GM19468 (cell line): ENCODE results near the gene CYTIP.

Source experiments
- ATAC-seq: cut with Tn5 transposase; IDR thresholded peaks from one replicate; pipeline ENCODE4 v1.9.1; 2021; ENCODE audit warnings: mild to moderate bottlenecking, moderate library complexity, moderate number of reproducible peaks; ENCODE audit not compliant: unreplicated experiment; ENCODE audit errors: extremely low read depth

The CYTIP gene

DNA sequence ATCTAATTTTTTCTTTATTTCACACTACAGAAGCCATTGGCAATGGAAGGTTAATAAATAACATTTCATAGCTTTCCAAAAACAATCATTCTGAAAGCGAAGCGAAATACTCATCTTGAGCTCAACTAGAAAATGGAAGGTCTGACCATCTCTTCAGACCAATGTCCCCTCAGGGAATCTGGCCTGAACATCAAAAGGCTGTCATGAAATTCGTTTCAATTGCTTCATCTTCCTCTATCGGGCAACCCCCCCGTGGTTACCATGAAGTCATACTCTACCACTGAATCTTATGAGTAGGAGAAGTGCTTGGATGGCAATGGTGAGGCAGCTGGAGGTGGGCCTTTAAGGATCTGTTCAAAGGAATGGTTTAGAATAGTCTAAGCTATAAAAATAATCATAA, 22.9 kb upstream of the CYTIP start:
- ATAC-seq: no peak

DNA sequence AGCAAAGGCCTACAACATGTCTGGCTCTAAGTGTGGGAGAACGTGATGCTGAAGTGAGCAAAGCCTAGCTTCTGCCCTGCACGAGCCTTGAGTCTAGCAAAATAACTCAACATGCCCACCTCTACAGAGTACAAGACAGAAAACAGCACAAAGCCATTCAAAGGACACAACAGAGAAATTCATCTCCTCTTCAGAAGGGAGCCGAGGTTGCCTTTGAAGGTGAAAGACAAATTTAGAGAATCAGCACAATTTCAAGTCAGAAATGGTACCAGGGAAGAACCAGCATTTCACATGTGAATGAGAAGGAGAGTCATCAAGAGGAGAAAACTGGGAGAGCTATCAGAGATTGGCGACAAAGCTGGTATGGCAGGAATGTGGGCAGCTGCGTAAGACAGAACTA, 21.7 kb upstream of the CYTIP start:
- ATAC-seq: no peak

DNA sequence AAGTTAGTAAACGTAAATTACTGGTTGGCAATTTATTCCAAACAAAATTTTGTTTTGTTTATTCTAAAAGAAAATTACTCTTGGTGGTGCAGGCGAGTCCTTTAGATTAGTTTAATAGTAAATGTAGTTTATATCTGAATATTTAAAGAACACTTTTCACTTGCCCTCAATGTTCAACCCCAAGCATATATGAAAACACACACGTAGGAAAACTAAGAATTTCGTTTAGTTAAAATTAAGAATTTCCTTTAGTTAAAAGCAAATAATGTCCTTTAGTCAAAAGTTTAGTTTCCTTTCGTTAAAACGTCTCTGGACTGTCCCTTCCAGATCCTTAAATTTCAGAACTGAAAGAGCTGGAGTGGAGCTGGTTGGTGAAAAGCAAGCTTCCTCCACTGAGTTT, 19.1 kb upstream of the CYTIP start:
- ATAC-seq: no peak

DNA sequence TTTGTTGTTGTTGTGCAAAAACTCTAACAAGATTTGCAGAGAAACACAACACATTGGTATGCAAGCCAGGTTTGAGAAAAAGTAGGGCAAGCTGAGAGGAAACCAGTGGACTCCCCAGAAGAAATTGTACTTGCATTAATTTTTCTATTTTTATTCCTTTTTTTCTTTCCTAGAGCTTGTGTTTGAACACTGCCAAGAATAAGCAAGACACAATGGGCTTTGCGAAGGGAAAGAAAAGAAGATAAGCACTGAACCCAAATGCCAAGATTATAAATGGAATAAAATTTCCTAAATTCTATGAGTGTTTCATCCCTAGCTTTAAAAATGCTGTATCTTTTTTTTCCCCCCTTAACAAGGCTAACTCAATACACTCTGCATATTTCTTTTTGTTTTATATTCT, 17.0 kb upstream of the CYTIP start:
- ATAC-seq: no peak

DNA sequence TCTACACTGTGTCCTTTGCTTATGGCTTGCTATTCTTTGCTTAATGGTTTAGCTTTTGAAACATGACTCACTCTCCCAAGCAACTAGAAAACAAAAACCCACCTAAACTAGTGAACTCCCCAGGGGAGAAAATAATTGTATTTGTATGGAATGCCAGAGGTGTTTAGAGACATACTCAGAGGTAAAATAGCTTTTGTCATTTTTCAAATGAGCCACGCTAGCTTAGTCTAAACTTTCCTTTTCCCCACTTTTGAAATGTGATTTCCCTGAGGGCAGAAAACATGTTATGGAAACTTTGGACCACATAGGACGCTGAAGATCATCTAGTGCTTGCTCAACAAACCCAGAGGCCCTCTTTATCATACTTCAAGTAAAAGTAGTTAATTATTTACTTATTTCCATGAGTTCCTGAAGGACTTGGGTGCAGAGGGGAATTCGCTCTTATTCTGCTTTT, 16.5 kb upstream of the CYTIP start:
- no peak for ATAC-seq

DNA sequence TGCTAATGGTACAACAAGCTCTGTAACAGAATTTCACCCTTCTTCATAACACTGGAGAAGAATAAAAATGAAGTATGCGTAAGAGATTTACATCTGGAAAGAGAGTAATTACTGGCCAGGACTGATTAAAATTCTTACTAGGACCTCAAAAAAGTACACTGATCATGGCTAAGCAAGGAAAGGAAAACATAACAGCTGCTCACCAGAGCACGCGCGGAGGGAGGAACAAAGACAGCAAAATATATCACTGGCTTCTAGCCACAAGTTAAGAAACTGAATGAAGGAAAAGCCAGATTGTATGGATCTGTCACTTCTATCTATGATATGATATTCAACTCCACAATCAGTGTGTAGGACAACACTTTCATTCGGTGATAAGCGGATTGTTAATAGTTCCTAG, 15.6 kb upstream of the CYTIP start:
- ATAC-seq: no peak

DNA sequence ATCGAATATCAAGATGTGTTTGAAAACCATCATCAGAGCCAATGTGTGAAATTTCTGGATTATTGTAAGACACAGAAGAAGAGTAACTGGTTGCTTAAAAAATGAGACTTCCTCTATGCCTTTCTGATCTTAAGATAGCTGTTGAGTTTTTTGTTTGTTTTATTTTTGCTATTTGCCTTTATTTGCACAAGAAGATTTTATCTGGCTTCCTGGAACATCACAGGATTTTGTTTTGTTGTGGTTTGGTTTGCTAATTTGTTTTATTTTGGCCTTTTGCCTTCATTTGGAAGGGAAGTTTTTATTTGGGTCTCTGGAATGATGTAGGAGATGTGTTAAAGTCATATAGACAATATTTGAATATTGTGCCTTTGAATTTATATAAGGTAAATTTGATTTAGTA, 3.9 kb upstream of the CYTIP start:
- no peak for ATAC-seq

DNA sequence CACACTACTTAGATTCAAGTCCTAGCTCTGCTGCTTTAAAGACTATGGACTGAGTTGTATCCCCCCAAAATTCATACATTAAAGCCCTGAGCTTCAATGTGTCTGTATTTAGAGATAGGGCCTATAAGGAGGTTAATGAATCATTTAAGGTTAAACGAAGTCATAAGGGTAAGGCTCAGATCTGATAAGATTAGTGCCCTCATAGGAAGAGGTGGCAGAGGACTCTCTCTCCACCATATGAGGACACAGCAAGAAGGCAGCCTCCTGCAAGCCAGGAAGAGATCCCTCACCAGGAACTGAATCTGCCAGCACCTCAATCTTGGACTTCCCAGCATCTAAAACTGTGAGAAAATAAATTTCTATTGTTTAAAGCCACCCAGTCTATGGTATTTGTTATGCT, 3.1 kb upstream of the CYTIP start:
- ATAC-seq: no peak

DNA sequence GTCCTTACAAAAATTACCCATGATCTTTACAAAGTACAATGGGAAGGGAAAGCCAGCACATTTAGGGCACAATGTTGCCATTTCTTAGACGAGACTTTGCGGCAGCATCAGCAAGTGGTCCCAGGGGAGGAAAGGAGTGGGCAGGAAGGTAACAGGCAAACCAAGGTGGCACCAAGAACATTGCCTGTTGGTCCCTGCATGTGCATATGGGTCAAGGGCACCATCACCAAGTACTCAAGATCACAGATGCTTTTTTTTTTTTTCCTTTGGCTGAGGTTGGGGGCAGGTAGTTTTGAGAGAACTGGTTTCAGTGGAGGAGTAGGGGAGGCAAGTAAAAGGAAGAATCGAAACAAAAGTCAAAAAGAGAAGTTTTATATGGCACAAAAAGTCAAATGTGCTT, 752 bp upstream of the CYTIP start:
- ATAC-seq: no peak

DNA sequence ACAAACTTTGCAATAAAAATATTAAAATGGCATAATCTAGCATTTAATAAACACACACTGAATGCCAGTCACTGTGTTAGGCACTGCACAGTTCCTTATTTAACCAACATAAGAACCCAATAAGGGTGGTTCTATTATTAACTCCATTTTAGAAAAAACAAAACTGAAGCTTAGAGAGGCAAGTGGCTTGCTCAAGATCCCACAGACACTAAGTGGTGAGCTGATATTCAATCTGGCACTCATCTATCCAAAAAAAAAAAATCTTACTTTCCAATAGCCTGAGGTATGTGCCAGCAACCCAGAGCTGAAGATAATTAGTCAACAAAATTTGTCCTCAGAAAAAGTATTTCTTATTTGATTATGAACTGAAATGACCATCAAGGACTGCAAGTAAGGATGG, 799 bp downstream of the CYTIP start:
- no peak for ATAC-seq

DNA sequence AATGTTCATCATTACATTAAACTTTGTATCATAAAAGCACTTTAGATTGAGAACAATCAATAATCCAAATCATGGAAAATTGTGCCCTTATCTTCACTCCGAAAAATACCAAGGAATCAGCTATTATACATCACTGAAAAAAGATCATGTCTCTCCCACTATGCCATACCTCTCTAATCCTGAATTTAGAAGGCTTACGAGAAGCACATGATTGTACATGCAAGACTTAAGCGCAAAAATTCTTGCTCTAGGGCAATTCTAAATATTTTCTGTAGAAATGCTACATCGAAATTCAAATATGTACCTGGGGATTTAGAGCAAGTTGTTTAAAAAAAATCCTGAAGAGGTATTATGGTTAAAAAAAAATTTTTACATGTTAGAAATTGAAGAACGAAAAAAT, 1.3 kb downstream of the CYTIP start:
- ATAC-seq: no peak

DNA sequence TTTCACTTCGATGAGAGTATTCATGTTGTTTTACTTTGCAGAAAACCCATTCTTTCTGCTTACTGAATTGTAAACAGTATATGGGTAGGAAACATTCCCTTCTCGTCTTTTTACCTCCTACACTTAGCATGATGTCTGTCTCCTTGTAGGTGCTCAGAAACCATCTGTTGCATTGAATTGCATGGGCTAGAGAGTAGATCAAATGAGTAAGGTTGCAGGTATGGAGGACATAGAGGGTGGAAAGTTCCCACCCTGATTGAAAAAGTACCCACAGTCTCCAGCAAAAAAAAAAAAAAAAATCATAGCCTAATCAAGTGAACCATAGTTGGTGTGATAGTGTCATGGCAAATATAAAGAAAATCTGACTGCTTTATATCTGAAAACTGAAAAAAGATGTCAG, 1.7 kb downstream of the CYTIP start:
- no peak for ATAC-seq

DNA sequence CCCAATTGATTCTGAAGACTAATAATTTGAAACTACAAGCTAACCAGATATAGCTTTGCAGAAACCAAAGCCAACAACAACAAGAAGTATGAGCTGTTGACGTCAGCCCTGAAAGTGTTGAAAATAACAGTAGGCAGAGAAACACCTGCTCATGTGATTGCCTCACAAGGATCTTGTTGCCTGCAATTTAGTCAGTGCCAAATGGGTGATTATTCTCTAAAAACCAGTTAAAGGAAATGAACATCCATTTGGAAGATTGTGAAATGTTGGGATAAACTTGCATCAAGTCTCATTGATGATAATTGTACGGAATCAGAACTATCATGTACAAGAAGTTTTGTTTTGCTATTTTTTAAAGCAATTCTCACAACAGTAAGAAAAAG, 2.8 kb downstream of the CYTIP start:
- peak; percentile 16 for ATAC-seq

DNA sequence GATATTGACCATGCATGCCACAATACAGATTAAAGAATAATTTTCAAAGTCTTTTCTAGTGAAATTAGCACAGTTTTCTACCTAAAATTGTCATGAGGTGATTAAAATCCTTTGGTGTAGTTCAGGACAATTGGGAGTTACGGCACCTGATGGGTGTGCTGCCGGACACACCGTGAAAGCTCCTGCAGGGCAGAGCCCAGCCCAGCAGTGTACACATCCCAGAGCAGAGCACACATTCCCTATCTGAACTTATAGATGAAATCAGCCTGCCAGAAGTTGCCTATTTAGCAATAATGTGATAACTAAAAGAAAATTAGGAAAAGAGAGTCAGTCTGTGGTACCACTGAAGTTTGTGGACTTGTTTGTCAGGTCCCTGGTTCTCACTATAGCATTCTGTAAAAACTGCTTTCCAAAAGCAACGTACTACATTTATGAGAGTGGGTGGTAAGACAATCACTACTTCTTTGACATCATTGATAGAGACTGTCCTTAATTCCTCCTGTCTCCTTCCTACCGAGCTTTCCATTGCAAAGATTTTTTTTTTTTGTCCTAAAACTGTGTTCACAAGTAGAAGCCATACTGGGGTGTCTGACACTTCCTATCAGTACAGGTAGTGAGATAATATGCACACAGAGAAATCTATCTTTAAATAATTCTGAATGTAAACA, 3.4 kb downstream of the CYTIP start:
- no peak for ATAC-seq

DNA sequence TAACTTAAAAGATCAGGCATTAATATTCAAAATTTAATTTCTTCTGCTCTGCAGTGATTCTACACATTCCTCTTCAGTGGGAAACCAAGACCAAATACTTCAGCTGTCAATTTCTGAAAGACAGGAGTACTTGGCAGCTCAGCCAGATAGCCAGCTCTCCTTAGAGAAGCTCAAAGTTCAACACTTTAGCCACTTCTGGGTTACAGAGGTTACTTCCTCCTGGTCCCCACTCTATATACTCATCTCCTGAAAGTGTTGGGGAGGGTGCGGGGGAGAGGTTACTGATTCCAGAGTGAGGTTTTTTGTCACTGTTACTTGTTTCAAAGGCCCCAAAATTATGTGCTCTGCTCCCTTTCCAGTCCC, 4.1 kb downstream of the CYTIP start:
- ATAC-seq: peak; percentile 19

DNA sequence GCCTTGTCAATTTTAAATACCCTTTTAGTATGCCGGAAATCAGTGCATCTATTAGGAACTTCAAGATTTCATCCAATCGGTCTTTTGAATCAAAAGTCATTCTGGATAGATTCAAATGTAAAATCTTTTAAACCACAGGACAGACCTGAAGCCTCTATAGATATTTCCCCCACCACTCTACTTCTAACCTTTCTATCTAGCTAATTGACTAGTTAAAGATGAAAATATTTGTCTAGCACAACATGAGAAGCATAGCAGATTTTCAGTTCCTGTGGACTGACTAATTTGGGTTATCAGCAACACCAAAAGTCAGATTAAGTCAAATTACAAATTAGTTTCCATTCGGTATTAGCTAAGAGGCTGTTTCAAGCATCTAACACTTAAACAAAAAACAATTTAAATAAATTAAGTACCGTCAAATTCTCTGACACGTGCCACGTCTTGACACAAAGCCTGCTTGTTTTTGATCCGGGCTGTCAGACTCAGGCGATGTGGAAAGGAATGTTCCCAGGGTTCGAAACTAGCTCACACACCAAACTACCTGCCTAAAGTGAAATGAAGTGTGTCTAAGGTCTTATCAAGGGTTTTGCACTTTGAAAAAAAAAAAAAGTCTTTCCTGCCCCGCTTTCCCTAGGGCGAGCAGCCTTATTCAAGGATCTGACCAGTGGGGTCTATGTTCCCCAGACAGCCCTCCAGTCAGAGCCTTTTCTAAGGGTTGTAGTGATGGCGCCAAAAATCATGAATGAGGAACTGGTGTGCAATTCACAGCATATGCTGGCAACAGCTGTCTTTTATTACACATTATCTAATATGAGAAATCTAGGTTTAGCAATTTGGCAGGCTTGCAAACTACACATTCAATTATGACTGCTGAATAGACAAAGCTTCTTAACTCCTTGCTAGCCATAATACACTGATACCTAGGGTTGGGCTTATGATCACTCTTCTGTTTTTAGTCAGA, 4.7 kb downstream of the CYTIP start:
- peak; percentile 2 for ATAC-seq

DNA sequence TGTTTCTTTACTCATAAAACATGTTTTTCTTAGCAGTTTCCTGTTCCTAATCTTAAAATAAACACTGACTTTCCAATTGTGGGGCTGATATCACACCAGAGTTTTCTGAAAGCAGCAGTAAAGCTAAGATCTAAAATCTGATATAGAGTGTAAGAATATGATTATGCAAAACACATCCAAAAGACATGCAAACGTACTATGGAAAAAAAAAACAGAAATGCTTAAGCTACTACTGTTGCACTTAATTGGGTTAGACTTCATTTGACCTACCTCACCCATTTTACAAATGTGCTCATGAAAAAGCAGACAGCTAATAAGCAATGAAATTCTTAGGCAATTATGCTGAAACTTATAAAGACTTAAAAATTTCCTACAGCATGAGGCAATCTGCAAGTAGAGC, 10.5 kb downstream of the CYTIP start:
- no peak for ATAC-seq

DNA sequence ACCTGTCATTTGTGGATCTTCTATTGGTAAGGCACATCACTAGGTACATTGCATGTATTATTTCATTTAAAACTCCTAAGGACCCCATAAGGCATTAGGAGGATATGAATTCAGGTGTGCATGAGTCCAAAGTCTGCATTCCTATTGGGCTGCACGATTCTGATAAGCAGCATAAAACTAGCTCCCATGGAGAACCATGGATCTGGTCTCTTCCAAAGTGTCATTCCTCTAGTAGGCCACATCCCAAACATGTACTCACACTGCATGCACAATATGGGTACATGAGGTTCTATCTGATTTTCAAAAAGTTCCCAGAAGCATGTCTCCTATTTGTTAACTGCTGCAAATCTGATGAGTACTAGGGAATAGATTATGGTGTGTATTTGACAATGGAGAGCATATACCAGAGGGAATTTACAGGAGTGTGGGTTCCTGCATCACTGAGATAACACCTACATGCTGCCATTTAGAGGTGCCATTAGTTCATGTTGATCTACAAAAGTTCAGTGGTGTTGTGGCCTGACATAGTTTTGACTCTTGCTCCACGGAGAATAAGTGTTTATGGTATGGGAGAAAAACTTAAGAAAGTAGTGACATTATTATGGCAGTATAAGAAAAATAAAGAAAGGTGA, 11.3 kb downstream of the CYTIP start:
- no peak for ATAC-seq

DNA sequence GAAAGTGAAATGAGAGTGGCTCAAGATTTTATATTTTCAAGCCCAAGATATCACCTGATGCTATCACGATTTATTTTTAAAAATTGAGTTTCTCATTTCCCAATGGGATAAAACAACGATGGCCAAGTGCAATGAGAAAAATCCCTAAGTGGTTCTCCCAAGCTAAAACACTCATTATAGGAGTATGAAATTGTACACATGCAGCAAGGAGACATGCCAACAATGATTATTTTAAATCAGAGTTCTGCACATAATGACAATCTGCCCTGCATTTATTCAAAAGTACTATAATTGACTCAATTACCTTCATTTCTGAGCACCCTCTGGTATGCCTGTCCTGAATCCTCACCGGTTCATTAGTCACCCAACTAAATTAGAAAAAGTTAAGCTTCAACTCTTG, 12.7 kb downstream of the CYTIP start:
- ATAC-seq: no peak

DNA sequence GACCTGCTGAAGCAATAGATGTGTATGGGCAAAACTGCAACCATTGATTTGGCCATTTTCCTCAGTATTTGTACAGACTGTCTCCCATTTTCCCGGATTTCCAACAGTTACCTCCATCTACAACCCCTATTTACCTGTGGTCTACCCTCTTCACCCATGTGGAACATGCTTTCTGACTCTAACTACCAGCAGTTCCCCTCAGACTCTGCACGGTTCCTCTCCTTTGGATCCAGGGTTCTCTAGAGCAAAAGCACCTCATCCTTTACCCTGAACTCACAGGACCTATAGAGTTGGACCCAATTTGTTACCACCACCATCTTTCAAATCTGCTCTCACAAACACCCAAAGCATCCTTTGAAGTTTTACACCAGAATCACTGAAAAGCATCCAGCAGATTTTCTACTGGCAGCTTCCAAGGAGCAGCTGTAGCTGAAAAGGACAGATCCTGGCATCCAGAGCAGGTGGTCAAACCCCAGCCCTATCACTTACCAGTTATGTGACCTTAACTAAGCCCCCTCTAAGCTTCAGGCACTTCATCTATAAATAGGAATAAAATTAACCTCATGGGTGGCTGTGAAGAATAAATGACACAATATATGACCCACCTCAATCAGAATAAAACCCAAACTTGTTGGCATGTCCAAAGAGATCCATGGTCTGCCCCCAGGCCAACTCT, 15.3 kb downstream of the CYTIP start:
- ATAC-seq: no peak

DNA sequence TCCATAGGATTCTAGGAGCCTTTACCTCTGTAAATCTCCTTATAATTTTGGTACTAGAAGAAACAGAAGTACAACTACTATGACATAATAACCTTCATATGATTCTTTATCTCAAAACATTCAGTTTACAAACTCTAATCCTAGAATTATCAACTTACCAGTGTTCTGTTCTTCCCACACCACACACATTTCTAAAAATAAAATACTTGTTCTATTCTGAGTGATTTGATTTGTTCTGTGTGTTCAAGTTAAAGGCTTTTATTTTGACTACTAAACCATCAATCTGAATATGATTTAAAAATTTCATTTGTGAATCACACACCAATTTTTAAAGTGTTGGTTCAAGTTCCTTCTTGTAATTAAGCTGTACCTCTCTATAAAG, 16.0 kb downstream of the CYTIP start:
- ATAC-seq: no peak
